ENCODE measurements around the gene PRKAG1.

Gene PRKAG1

GRCh38 chr12:49030714-49031572 lies 12.4 kb upstream of the PRKAG1 start:
- no peak for DNase-seq

GRCh38 chr12:49030119-49030518 lies 11.5 kb upstream of the PRKAG1 start:
- no peak for DNase-seq

DNA sequence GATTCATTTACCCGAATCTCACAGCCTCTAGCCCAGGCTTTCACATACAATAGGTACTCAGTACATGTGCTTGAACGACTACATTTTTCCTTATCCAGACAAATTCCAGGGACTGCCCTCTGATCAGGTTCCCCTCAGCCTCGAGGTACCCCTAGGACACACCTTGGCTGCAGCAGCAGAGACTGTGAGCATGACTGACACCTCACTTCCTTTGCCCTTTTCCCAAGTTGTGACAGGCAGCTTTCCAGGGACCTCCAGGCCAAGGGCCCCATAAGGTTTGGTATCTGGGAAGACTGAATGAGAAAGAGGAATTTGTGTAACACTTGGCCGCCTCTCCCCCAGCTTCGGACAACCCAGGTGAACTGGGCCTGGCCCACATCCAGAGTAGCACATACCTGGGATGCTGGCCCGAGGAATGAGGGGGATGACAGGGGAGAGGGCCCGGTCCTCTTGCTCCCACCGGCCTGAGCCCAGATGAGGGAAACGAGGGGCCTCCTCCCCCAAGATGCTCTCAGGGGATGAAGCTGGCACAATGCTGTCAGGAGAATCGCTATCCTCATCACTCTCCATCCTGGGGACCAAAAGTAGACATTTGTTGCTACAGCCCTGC lies 10.2 kb upstream of the PRKAG1 start:
- no peak for DNase-seq

- DNase-seq: no peak
Observed at GRCh38 chr12:49027846-49028555, 9.4 kb upstream of the PRKAG1 start.

DNA sequence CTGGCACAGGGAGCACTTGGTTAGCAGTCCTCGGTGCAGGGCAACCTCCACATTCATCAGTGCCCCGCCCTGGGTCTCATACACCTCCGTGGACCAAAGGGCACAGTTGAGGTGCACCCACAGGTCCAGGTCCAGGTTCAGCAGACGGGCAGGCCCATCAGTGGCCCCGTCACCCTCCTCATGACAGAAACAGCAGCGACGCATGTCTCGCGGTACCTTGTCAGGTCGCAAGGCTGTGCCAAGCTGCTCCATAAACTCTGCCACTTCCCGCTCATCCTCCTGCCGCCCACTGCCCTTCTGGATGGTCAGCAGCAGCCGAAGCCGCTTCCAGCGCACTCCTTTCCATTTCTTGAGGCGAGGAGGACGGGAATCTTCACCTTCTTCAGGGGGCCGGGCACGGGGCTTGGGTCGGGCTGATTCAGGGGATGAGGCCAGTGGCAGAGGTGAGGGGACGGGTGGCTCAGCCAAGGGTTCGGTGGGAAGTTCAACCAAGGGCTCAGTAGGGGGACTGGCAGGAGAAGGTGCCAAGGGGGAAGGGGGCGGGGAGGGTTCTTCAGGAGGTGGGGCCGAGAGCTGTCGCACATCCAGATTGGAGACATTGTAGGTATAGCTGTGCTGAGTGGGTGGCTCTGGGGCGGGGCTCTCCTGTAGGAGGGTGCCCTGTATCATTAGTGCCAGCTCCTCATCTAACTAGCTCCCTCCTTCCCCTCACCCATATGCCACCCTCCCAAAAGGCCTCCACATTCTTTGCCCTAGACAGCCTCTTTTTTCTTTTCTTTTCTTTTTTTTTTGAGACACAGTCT lies 8.3 kb upstream of the PRKAG1 start:
- DNase-seq: no peak

DNA sequence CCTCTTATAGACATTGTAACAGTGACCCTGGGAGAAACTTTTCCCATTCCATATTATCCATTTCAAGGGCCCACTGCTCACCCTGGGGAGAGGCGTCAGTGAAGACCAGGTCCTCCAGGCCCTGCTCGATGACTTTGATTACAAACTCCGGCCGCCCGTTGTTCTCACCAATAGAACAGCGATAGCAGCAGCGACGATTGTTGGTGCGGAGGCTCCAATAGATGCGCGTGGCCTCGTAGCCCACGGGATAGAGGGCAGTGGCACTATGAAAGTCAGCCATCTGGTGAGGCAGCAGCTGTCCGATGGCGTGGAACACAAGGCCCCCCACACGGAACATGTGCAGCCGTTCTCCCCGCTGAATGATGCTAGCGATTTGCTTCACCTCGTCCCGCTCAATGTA lies 7.5 kb upstream of the PRKAG1 start:
- no peak for DNase-seq

GRCh38 chr12:49025463-49025862 lies 6.9 kb upstream of the PRKAG1 start:
- no peak for DNase-seq

- DNase-seq: no peak
Observed at GRCh38 chr12:49024543-49024942, 6.0 kb upstream of the PRKAG1 start.

DNA sequence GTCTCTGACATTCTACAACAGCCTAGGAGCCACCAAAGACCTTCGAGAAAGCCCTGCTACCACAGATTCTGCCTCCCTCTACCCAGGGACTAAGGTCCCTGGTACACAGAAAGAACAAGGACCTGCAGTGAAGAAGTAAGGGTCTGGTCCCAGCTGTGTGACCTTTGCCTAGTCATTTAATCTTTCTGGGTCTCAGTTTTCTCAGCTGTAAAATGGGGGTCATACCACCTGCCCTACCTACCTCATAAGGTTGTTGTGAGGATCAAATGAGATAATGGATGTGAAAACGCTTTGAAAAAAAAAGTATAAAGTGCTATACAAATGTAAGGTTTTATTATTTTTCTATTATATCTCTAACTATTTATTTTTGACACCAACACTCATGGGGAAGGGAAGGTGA lies 5.2 kb upstream of the PRKAG1 start:
- DNase-seq: no peak

- no peak for DNase-seq
Observed at GRCh38 chr12:49022558-49023178, 4.1 kb upstream of the PRKAG1 start.

- no peak for DNase-seq
Observed at GRCh38 chr12:49021292-49021915, 2.8 kb upstream of the PRKAG1 start.

- peak; percentile 61 for DNase-seq
Observed at GRCh38 chr12:49020441-49020840, 1.9 kb upstream of the PRKAG1 start.

DNA sequence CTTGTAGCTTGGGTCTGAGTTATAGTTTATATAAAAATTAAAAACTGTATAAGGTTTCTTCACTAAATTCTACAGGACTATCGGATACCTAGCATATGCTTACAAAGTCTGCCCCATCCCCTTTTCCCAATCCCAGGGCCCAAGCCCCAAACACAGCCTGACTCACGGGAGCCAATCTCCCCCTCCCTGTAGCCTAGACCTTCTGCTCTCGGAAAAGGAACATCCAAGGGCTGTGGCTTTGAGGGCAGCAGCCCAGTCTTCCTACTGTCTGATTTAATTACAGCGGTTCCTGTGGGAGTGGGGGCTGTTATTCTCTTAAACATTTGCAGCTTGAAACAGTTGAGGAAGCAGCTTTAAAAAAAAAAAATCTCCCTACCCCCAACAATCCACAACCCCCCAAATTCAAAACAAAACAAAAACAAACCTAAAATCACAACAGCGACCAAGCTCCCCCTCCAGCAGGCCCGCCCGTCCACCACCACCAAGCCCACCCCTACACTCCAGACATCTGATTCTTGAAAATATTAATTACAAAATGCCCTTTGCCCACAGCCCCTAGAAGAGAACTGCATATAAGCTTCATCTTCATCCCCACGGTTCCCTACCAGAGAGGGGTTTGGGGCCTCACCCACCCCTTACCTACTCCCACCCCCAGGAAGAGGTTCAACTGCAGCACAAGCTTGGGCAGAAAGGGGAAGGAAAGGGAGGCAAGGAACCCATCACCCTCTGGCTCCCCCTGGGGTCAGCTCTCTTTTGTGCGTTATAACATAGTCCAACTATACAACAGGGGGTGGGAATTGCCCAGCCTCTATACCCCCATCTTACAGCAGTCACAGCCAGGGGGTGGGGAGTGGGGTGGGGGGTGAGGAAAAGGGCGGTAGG lies 1.1 kb upstream of the PRKAG1 start:
- DNase-seq: peak; percentile 75

DNA sequence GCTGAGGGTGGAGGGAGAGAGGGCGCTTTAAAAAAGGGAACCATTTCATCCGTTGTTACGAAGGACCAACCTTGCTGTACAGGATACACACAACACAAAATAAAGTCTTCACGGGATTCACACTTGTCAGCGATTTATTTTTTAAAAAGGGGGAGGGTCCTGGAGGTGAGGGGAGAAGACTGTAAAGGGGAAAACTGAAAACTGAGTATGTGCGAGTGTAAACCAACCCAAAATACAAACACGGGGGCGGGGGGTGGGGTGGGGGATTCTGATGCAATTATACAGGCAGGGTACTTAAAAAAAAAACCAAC lies 499 bp upstream of the PRKAG1 start:
- no peak for DNase-seq

DNA sequence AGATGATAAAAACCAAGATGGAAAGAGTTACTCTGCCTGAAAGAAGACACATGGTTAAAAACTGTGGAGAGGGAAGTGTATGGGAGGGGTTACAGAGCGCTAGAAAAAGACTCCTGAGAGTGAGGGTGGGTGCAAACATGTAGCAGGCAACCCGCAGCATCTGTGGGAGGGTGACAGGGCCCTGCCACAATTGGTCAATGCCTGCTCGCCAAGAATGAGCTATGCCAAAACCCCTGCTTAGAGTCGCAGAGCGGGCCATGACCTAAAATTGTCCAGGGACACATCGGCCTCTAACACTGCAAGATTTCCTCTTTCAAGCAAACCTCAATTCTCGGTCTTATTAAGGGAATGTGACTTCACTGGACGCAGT lies 700 bp downstream of the PRKAG1 start:
- peak; percentile 77 for DNase-seq

GRCh38 chr12:49015196-49015595 lies 3.4 kb downstream of the PRKAG1 start:
- DNase-seq: no peak

- no peak for DNase-seq
Observed at GRCh38 chr12:49014547-49014946, 4.0 kb downstream of the PRKAG1 start.

DNA sequence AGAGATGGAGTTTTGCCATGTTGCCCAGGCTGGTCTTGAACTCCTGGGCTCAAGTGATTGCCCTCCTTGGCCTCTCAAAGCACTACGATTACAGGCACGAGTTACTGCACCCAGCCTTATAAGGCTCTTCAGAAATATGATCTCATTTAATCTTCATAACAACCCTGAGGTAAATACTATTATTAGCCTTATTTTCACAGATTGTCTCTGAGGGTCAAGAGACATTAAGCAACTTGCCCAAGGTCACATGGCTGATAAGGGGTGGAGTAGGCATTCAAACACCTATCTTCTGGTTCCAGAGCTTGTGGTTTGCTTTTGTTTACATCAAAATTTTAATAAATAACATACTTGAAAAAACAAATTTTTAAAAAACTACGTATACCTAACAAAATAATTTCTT lies 5.1 kb downstream of the PRKAG1 start:
- no peak for DNase-seq

GRCh38 chr12:49012739-49013138 lies 5.8 kb downstream of the PRKAG1 start:
- DNase-seq: no peak

GRCh38 chr12:49010092-49010668 lies 8.4 kb downstream of the PRKAG1 start:
- DNase-seq: no peak

GRCh38 chr12:49008943-49009342 lies 9.6 kb downstream of the PRKAG1 start:
- no peak for DNase-seq
